ENCODE results near the gene PPP1R37.
"Not testable (repeated sequence)": the region's sequence is repeated elsewhere in the genome, so short reads cannot be mapped to it uniquely, and the experiment has no call there.

DNA sequence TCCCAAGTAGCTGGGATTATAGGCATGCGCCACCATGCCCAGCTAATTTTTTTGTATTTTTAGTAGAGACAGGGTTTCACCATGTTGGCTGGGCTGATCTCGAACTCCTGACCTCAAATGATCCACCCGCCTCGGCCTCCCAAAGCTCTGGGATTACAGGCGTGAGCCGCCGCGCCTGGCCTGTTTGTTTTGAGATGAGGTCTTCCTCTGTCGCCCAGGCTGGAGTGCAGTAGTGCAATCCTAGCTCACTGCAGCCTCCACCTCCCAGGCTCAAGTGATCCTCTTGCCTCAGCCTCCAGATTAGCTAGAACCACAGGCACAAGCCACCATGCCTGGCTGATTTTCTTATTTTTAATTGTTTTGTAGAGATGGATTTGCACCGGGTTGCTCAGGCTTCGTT is 13.4 kb downstream of the PPP1R37 start:
- TF ChIP-seq, protein P1, sequence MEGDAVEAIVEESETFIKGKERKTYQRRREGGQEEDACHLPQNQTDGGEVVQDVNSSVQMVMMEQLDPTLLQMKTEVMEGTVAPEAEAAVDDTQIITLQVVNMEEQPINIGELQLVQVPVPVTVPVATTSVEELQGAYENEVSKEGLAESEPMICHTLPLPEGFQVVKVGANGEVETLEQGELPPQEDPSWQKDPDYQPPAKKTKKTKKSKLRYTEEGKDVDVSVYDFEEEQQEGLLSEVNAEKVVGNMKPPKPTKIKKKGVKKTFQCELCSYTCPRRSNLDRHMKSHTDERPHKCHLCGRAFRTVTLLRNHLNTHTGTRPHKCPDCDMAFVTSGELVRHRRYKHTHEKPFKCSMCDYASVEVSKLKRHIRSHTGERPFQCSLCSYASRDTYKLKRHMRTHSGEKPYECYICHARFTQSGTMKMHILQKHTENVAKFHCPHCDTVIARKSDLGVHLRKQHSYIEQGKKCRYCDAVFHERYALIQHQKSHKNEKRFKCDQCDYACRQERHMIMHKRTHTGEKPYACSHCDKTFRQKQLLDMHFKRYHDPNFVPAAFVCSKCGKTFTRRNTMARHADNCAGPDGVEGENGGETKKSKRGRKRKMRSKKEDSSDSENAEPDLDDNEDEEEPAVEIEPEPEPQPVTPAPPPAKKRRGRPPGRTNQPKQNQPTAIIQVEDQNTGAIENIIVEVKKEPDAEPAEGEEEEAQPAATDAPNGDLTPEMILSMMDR (IDR thresholded peaks at IDR 0.05) = not testable (repeated sequence)
- not testable (repeated sequence) for TF ChIP-seq POLR2A (IDR thresholded peaks at IDR 0.05)

All from thyroid gland (tissue), 4 donors.